HepG2 (cell line): ENCODE measurements around the gene SLC26A2. TPM values are rescaled to one million over a fixed set of nuclear protein-coding genes. Genes with fewer than 3 reads are reported as not detected.
A peak's percentile ranks its signal among the peaks of the same experiment; 100 is the strongest.

Source experiments
- FOSL1 ChIP-seq: sonication (generic); formaldehyde crosslinking; IDR thresholded peaks from 2 replicates; pipeline ENCODE4 v1.9.0; 2021; ENCODE audit warnings: missing genetic modification reagents, borderline replicate concordance
- FOSL2 ChIP-seq: sonication (generic); formaldehyde crosslinking; IDR thresholded peaks from 2 replicates; pipeline ENCODE4 v1.4.0; 2020; ENCODE audit warnings: missing genetic modification reagents
- NCOA1 ChIP-seq: sonication (generic); formaldehyde crosslinking; IDR thresholded peaks from 2 replicates; pipeline ENCODE4 v1.9.0; 2021; ENCODE audit warnings: missing genetic modification reagents
- NFKB2 ChIP-seq: sonication (generic); formaldehyde crosslinking; IDR thresholded peaks from 2 replicates; pipeline ENCODE4 v1.4.0; 2020; ENCODE audit warnings: missing genetic modification reagents, borderline replicate concordance
- POLR2AphosphoS2 ChIP-seq: IDR thresholded peaks from 2 replicates; pipeline ENCODE4 v1.6.1; 2011; ENCODE audit warnings: low read depth, low read length, improper control_type of control experiment
- PRDM15 ChIP-seq: sonication (generic); formaldehyde crosslinking; IDR thresholded peaks from 2 replicates; pipeline ENCODE4 v1.4.0; 2020; ENCODE audit warnings: missing genetic modification reagents
- TRIM24 ChIP-seq: sonication (generic); formaldehyde crosslinking; IDR thresholded peaks from 2 replicates; pipeline ENCODE4 v1.8.0; 2022; ENCODE audit warnings: mild to moderate bottlenecking, missing genetic modification reagents
- ZBTB38 ChIP-seq: sonication (generic); formaldehyde crosslinking; IDR thresholded peaks from 2 replicates; pipeline ENCODE4 v1.5.1; 2020; ENCODE audit warnings: mild to moderate bottlenecking, missing genetic modification reagents
- ZFP90 ChIP-seq: sonication (generic); formaldehyde crosslinking; IDR thresholded peaks from 2 replicates; pipeline ENCODE4 v1.8.0; 2022; ENCODE audit warnings: missing genetic modification reagents, mild to moderate bottlenecking, inconsistent platforms, borderline replicate concordance
- ZNF24 ChIP-seq: fragments of 450-650 bp; IDR thresholded peaks from 2 replicates; pipeline ENCODE4 v1.6.1; 2017; ENCODE audit warnings: antibody characterized with exemption, mild to moderate bottlenecking
- polyA plus RNA-seq, 8 experiments: library from polyadenylated mRNA; depleted of rRNA in 3 of 8; stranded (reverse) in 7 of 8; unstranded in 1 of 8; fragments of >200 nt; fragmentation: Illumina TruSeq in 4 of 8; extraction: Trizol in 4 of 8; gene quantifications; 2 replicates each; pipeline versions ENCODE4 v1.2.1 to v1.2.3, GENCODE V29; 2011 to 2016; ENCODE audit warnings: low read depth in 4 of 8, missing spikeins in 1 of 8, mixed read lengths in 1 of 8; ENCODE audit not compliant: insufficient read depth in 1 of 8
- total RNA-seq, 5 experiments: library from RNA; depleted of rRNA; stranded (reverse); fragments of >200 nt; fragmentation: Illumina TruSeq; extraction: Trizol; gene quantifications; 2 replicates each; pipeline ENCODE4 v1.2.3, GENCODE V29; 2016; ENCODE audit warnings: low read depth in 1 of 5
- TF ChIP-seq, protein P1 (sequence below): sonication (generic); formaldehyde crosslinking; IDR thresholded peaks from 2 replicates; pipeline ENCODE4 v1.4.0; 2020; ENCODE audit warnings: mild to moderate bottlenecking, missing genetic modification reagents, borderline replicate concordance
- TF ChIP-seq, protein P2 (sequence below): sonication (generic); formaldehyde crosslinking; conservative IDR thresholded peaks from 2 replicates; pipeline ENCODE4 v1.8.0; 2022; ENCODE audit warnings: mild to moderate bottlenecking, moderate library complexity, missing genetic modification reagents
- TF ChIP-seq, protein P3 (sequence below): sonication (generic); formaldehyde crosslinking; conservative IDR thresholded peaks from 2 replicates; pipeline ENCODE4 v1.4.0; 2020; ENCODE audit warnings: missing genetic modification reagents
- TF ChIP-seq, protein P4 (sequence below): IDR thresholded peaks from 2 replicates; pipeline ENCODE4 v1.6.1; 2016; ENCODE audit warnings: low read depth, control low read depth

SLC26A2 gene
- total and polyA plus RNA-seq, 2 of the 13 experiments (the other 11 are each of a cell fraction or from before 2014, with no cell fraction given): 2.2 to 7.9 TPM

DNA sequence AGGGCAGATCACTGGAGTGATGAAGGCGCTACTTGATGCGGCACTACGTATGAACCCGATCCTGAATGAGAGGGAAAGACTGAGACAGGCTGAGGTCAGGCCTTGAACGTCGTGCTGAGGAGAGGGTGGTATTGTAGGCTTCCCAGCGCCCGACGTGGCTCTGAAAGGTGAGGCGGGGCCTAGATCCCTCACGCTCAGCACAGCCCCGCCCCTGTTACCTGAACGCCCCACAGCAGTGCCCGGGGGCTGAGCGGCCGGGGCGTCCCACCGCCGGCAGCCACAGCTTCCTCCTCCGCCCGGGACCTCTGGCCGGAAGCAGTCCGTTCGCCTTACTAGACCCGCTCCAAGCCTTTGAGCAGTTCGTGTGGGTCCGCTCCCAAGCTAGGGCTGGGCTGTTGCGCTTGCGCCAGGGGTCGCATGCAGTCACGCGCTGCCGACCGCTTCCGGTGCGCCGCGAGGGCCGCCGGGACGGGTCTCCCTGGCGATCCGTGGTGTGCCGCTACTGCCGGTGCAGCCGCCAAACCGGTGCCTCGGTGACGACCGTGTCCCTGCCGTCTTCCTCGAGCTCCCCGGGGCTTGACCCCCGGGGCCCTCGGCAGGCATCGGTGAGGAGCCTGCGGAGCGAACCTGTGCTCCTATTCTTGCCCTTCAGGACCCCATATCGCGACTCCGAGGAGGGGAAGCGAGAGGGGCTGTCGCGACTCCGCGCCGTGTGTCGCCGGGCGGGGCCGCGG, 39.9 kb downstream of the SLC26A2 start, which contains the start of the genes HMGXB3 and TIGD6 (continued):
- TF ChIP-seq, protein P1, sequence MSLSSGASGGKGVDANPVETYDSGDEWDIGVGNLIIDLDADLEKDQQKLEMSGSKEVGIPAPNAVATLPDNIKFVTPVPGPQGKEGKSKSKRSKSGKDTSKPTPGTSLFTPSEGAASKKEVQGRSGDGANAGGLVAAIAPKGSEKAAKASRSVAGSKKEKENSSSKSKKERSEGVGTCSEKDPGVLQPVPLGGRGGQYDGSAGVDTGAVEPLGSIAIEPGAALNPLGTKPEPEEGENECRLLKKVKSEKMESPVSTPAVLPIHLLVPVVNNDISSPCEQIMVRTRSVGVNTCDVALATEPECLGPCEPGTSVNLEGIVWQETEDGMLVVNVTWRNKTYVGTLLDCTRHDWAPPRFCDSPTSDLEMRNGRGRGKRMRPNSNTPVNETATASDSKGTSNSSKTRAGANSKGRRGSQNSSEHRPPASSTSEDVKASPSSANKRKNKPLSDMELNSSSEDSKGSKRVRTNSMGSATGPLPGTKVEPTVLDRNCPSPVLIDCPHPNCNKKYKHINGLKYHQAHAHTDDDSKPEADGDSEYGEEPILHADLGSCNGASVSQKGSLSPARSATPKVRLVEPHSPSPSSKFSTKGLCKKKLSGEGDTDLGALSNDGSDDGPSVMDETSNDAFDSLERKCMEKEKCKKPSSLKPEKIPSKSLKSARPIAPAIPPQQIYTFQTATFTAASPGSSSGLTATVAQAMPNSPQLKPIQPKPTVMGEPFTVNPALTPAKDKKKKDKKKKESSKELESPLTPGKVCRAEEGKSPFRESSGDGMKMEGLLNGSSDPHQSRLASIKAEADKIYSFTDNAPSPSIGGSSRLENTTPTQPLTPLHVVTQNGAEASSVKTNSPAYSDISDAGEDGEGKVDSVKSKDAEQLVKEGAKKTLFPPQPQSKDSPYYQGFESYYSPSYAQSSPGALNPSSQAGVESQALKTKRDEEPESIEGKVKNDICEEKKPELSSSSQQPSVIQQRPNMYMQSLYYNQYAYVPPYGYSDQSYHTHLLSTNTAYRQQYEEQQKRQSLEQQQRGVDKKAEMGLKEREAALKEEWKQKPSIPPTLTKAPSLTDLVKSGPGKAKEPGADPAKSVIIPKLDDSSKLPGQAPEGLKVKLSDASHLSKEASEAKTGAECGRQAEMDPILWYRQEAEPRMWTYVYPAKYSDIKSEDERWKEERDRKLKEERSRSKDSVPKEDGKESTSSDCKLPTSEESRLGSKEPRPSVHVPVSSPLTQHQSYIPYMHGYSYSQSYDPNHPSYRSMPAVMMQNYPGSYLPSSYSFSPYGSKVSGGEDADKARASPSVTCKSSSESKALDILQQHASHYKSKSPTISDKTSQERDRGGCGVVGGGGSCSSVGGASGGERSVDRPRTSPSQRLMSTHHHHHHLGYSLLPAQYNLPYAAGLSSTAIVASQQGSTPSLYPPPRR (CRISPR knock-in tag): peak; percentile 45; the same call in 1 of the 2 replicates
- peak; percentile 20; the same call in 1 of the 2 replicates for TF ChIP-seq ZFP90
- TF ChIP-seq PRDM15 (CRISPR knock-in tag): peak; percentile 34; the same call in 1 of the 2 replicates
- no peak for TF ChIP-seq POLR2AphosphoS2
- no peak for TF ChIP-seq ZNF24
- peak; percentile 34; the same call in 1 of the 2 replicates for TF ChIP-seq NFKB2
- TF ChIP-seq, protein P2, sequence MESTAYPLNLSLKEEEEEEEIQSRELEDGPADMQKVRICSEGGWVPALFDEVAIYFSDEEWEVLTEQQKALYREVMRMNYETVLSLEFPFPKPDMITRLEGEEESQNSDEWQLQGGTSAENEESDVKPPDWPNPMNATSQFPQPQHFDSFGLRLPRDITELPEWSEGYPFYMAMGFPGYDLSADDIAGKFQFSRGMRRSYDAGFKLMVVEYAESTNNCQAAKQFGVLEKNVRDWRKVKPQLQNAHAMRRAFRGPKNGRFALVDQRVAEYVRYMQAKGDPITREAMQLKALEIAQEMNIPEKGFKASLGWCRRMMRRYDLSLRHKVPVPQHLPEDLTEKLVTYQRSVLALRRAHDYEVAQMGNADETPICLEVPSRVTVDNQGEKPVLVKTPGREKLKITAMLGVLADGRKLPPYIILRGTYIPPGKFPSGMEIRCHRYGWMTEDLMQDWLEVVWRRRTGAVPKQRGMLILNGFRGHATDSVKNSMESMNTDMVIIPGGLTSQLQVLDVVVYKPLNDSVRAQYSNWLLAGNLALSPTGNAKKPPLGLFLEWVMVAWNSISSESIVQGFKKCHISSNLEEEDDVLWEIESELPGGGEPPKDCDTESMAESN: peak; percentile 94
- TF ChIP-seq FOSL2 (CRISPR knock-in tag): peak; percentile 58; the same call in 1 of the 2 replicates
- TF ChIP-seq FOSL1 (CRISPR knock-in tag): no peak
- TF ChIP-seq, protein P3, sequence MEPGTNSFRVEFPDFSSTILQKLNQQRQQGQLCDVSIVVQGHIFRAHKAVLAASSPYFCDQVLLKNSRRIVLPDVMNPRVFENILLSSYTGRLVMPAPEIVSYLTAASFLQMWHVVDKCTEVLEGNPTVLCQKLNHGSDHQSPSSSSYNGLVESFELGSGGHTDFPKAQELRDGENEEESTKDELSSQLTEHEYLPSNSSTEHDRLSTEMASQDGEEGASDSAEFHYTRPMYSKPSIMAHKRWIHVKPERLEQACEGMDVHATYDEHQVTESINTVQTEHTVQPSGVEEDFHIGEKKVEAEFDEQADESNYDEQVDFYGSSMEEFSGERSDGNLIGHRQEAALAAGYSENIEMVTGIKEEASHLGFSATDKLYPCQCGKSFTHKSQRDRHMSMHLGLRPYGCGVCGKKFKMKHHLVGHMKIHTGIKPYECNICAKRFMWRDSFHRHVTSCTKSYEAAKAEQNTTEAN (CRISPR knock-in tag): peak; percentile 72
- TF ChIP-seq NCOA1 (CRISPR knock-in tag): no peak
- peak; percentile 84; the same call in 1 of the 2 replicates for TF ChIP-seq ZBTB38 (CRISPR knock-in tag)
- TF ChIP-seq TRIM24 (CRISPR knock-in tag): 0 out of 2 replicates have a peak, but pooled peaks have one; percentile 34
- TF ChIP-seq, protein P4, sequence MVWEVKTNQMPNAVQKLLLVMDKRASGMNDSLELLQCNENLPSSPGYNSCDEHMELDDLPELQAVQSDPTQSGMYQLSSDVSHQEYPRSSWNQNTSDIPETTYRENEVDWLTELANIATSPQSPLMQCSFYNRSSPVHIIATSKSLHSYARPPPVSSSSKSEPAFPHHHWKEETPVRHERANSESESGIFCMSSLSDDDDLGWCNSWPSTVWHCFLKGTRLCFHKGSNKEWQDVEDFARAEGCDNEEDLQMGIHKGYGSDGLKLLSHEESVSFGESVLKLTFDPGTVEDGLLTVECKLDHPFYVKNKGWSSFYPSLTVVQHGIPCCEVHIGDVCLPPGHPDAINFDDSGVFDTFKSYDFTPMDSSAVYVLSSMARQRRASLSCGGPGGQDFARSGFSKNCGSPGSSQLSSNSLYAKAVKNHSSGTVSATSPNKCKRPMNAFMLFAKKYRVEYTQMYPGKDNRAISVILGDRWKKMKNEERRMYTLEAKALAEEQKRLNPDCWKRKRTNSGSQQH (CRISPR knock-in tag): peak; percentile 86
